HepG2 (cell line): Measurements from ENCODE around the gene SLC12A5. TPM values are rescaled to one million over a fixed set of nuclear protein-coding genes. Genes with fewer than 3 reads are reported as not detected.

ENCODE experiments used
- AGO2 ChIP-seq: fragments of 200-400 bp; formaldehyde crosslinking; optimal IDR thresholded peaks from 2 replicates; pipeline ENCODE3; 2017; ENCODE audit warnings: mild to moderate bottlenecking, low read depth, low read length, moderate library complexity
- CHD4 ChIP-seq: fragments of 200-600 bp; sonication (generic); IDR thresholded peaks from 2 replicates; pipeline ENCODE4 v1.7.0; 2017; ENCODE audit warnings: mild to moderate bottlenecking, low read length, borderline replicate concordance
- CREB1 ChIP-seq, 2 experiments: fragments of 450-650 bp in 1 of 2; IDR thresholded peaks; 2 replicates each; pipeline ENCODE4 v1.6.1; 2016 to 2017; ENCODE audit warnings: control low read depth in 1 of 2, mild to moderate bottlenecking in 1 of 2, missing compliant biosample characterization in 1 of 2, missing genetic modification characterization in 1 of 2
- GATA4 ChIP-seq: sonication (generic); IDR thresholded peaks from 2 replicates; pipeline ENCODE4 v1.6.1; 2016; ENCODE audit warnings: antibody characterized with exemption, low read depth, borderline replicate concordance
- HES4 ChIP-seq: sonication (generic); formaldehyde crosslinking; IDR thresholded peaks from 2 replicates; pipeline ENCODE4 v1.9.0; 2021; ENCODE audit warnings: mild to moderate bottlenecking, missing genetic modification reagents, borderline replicate concordance
- IKZF4 ChIP-seq: sonication (generic); formaldehyde crosslinking; IDR thresholded peaks from 2 replicates; pipeline ENCODE4 v1.5.1; 2020; ENCODE audit warnings: borderline replicate concordance, mild to moderate bottlenecking, low read depth, missing genetic modification reagents; ENCODE audit errors: not compliant biosample characterization
- JARID2 ChIP-seq: sonication (generic); formaldehyde crosslinking; IDR thresholded peaks from 2 replicates; pipeline ENCODE4 v1.8.1; 2023; ENCODE audit warnings: missing genetic modification reagents, inconsistent platforms; ENCODE audit not compliant: insufficient replicate concordance
- MLX ChIP-seq: IDR thresholded peaks from 2 replicates; pipeline ENCODE4 v1.6.1; 2016
- NCOA2 ChIP-seq: sonication (generic); formaldehyde crosslinking; IDR thresholded peaks from 2 replicates; pipeline ENCODE4 v1.8.0; 2022; ENCODE audit warnings: inconsistent platforms
- PCBP1 ChIP-seq: fragments of 200-400 bp; formaldehyde crosslinking; IDR thresholded peaks from 2 replicates; pipeline ENCODE4 v1.6.1; 2017; ENCODE audit warnings: mild to moderate bottlenecking, low read depth, low read length, borderline replicate concordance
- SIX4 ChIP-seq: sonication (generic); formaldehyde crosslinking; IDR thresholded peaks from 2 replicates; pipeline ENCODE4 v1.4.0; 2020; ENCODE audit warnings: missing genetic modification reagents
- SNRNP70 ChIP-seq: fragments of 200-400 bp; formaldehyde crosslinking; IDR thresholded peaks from 2 replicates; pipeline ENCODE4 v1.6.1; 2017; ENCODE audit warnings: mild to moderate bottlenecking, low read depth, low read length, moderate library complexity
- TCF12 ChIP-seq, 2 experiments: fragments of 450-650 bp in 1 of 2; sonication (generic) in 1 of 2; formaldehyde crosslinking in 1 of 2; IDR thresholded peaks; 2 replicates each; pipeline versions ENCODE4 v1.6.1 to v1.8.0; 2017 to 2022; ENCODE audit warnings: antibody characterized with exemption in 1 of 2, mild to moderate bottlenecking in 1 of 2, missing genetic modification reagents in 1 of 2, moderate library complexity in 1 of 2
- ZBTB42 ChIP-seq: sonication (generic); formaldehyde crosslinking; IDR thresholded peaks from 2 replicates; pipeline ENCODE4 v1.5.0; 2020; ENCODE audit warnings: mild to moderate bottlenecking, missing genetic modification reagents
- ZBTB8A ChIP-seq: sonication (generic); formaldehyde crosslinking; IDR thresholded peaks from 2 replicates; pipeline ENCODE4 v1.4.0; 2020; ENCODE audit warnings: mild to moderate bottlenecking, low read depth, missing genetic modification reagents, borderline replicate concordance
- ZEB1 ChIP-seq: IDR thresholded peaks from 2 replicates; pipeline ENCODE4 v1.6.1; 2012; ENCODE audit warnings: mild to moderate bottlenecking, low read depth, inconsistent platforms; ENCODE audit not compliant: insufficient replicate concordance
- ZNF33A ChIP-seq: sonication (generic); formaldehyde crosslinking; IDR thresholded peaks from 2 replicates; pipeline ENCODE4 v1.5.1; 2020; ENCODE audit warnings: missing genetic modification reagents, mild to moderate bottlenecking, moderate library complexity, borderline replicate concordance
- ZNF501 ChIP-seq: sonication (generic); formaldehyde crosslinking; IDR thresholded peaks from 2 replicates; pipeline ENCODE4 v1.5.1; 2020; ENCODE audit warnings: mild to moderate bottlenecking, moderate library complexity, missing genetic modification reagents
- ZNF549 ChIP-seq: sonication (generic); formaldehyde crosslinking; IDR thresholded peaks from 2 replicates; pipeline ENCODE4 v1.5.0; 2020; ENCODE audit warnings: missing genetic modification reagents
- ZNF644 ChIP-seq: IDR thresholded peaks from 2 replicates; pipeline ENCODE4 v1.6.1; 2016; ENCODE audit warnings: low read depth
- polyA plus RNA-seq, 8 experiments: library from polyadenylated mRNA; depleted of rRNA in 3 of 8; stranded (reverse) in 7 of 8; unstranded in 1 of 8; fragments of >200 nt; fragmentation: Illumina TruSeq in 4 of 8; extraction: Trizol in 4 of 8; gene quantifications; 2 replicates each; pipeline versions ENCODE4 v1.2.1 to v1.2.3, GENCODE V29; 2011 to 2016; ENCODE audit warnings: low read depth in 4 of 8, missing spikeins in 1 of 8, mixed read lengths in 1 of 8; ENCODE audit not compliant: insufficient read depth in 1 of 8
- total RNA-seq, 5 experiments: library from RNA; depleted of rRNA; stranded (reverse); fragments of >200 nt; fragmentation: Illumina TruSeq; extraction: Trizol; gene quantifications; 2 replicates each; pipeline ENCODE4 v1.2.3, GENCODE V29; 2016; ENCODE audit warnings: low read depth in 1 of 5
- TF ChIP-seq, protein P1 (sequence below): IDR thresholded peaks from 2 replicates; pipeline ENCODE4 v1.6.1; 2012; ENCODE audit warnings: inconsistent platforms
- TF ChIP-seq, protein P2 (sequence below): sonication (generic); formaldehyde crosslinking; IDR thresholded peaks from 2 replicates; pipeline ENCODE4 v1.4.0; 2020; ENCODE audit warnings: missing genetic modification reagents, borderline replicate concordance
- TF ChIP-seq, protein P3 (sequence below): sonication (generic); formaldehyde crosslinking; IDR thresholded peaks from 2 replicates; pipeline ENCODE4 v1.5.0; 2020; ENCODE audit warnings: missing genetic modification reagents
- TF ChIP-seq, protein P4 (sequence below): sonication (generic); formaldehyde crosslinking; IDR thresholded peaks from 2 replicates; pipeline ENCODE4 v1.9.0; 2021; ENCODE audit warnings: missing genetic modification reagents, borderline replicate concordance

SLC12A5 gene
- total and polyA plus RNA-seq, 2 of the 13 experiments (the other 11 are each of a cell fraction or from before 2014, with no cell fraction given): 4.3 to 5.4 TPM

DNA sequence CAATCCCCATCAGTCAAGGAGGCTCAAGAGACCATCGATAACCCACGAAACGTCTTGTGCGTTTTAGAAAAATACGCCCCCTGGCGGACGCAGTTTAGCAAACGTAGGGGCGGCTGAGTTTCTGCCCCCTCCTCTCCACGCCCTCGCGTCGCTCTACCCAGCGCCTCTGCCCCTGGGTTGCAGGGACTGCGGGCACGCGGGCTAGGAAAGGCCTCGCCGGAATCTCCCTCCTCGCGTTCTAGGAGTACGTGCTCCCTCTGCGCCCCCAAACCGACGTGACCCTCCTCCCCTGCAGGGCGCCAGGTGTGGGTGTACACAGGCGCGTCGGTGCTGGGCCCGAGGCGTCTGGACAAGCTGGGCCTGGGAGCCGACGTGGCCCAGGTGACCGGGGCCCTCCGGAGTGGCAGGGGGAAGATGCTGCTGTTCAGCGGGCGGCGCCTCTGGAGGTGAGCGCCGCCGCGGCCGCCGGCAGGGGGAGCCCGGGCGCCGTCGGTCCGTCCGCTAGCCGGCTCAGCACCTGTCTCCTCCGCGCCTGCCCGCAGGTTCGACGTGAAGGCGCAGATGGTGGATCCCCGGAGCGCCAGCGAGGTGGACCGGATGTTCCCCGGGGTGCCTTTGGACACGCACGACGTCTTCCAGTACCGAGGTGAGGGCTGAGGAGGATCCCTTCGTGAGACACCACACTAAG is 15.0 kb upstream of the SLC12A5 start (continued):
- TF ChIP-seq HES4 (CRISPR knock-in tag) (peak; percentile 85; the same call in 1 of the 2 replicates), ZNF501 (CRISPR knock-in tag) (peak; percentile 86), NCOA2 (peak; percentile 11; the same call in 1 of the 2 replicates), ZNF33A (CRISPR knock-in tag) (no peak), ZBTB8A (peak; percentile 85; the same call in 1 of the 2 replicates), TCF12 (IDR thresholded peaks at IDR 0.05) (no peak), TCF12 (CRISPR knock-in tag; IDR thresholded peaks at IDR 0.05) (no peak), AGO2 (peak; percentile 43), ZEB1 (no peak), MLX (no peak), JARID2 (CRISPR knock-in tag) (no peak), GATA4 (no peak), ZNF644 (CRISPR knock-in tag) (no peak), ZNF549 (0 out of 2 replicates have a peak, but pooled peaks have one; percentile 25), PCBP1 (no peak), ZBTB42 (CRISPR knock-in tag) (peak; percentile 79; the same call in 1 of the 2 replicates), CHD4 (no peak), IKZF4 (CRISPR knock-in tag) (peak; percentile 65), SNRNP70 (no peak), SIX4 (CRISPR knock-in tag) (no peak), CREB1 (IDR thresholded peaks at IDR 0.05) (no peak), CREB1 (CRISPR knock-in tag; IDR thresholded peaks at IDR 0.05) (no peak)
- TF ChIP-seq, protein P1, sequence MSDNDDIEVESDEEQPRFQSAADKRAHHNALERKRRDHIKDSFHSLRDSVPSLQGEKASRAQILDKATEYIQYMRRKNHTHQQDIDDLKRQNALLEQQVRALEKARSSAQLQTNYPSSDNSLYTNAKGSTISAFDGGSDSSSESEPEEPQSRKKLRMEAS: peak; percentile 41
- TF ChIP-seq, protein P2, sequence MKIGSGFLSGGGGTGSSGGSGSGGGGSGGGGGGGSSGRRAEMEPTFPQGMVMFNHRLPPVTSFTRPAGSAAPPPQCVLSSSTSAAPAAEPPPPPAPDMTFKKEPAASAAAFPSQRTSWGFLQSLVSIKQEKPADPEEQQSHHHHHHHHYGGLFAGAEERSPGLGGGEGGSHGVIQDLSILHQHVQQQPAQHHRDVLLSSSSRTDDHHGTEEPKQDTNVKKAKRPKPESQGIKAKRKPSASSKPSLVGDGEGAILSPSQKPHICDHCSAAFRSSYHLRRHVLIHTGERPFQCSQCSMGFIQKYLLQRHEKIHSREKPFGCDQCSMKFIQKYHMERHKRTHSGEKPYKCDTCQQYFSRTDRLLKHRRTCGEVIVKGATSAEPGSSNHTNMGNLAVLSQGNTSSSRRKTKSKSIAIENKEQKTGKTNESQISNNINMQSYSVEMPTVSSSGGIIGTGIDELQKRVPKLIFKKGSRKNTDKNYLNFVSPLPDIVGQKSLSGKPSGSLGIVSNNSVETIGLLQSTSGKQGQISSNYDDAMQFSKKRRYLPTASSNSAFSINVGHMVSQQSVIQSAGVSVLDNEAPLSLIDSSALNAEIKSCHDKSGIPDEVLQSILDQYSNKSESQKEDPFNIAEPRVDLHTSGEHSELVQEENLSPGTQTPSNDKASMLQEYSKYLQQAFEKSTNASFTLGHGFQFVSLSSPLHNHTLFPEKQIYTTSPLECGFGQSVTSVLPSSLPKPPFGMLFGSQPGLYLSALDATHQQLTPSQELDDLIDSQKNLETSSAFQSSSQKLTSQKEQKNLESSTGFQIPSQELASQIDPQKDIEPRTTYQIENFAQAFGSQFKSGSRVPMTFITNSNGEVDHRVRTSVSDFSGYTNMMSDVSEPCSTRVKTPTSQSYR (CRISPR knock-in tag): no peak
- TF ChIP-seq, protein P3, sequence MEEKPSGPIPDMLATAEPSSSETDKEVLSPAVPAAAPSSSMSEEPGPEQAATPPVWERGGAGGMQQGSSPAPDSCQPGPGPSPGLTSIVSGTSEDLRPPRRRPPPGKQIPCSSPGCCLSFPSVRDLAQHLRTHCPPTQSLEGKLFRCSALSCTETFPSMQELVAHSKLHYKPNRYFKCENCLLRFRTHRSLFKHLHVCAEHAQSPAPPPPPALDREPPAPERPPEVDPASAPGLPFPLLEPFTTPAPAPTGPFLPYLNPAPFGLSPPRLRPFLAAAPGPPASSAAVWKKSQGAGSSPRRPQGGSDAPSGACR (CRISPR knock-in tag): no peak
- TF ChIP-seq, protein P4, sequence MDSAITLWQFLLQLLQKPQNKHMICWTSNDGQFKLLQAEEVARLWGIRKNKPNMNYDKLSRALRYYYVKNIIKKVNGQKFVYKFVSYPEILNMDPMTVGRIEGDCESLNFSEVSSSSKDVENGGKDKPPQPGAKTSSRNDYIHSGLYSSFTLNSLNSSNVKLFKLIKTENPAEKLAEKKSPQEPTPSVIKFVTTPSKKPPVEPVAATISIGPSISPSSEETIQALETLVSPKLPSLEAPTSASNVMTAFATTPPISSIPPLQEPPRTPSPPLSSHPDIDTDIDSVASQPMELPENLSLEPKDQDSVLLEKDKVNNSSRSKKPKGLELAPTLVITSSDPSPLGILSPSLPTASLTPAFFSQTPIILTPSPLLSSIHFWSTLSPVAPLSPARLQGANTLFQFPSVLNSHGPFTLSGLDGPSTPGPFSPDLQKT (CRISPR knock-in tag): no peak
